H7 (cell line): ENCODE results near the gene TBCD. TPM values are rescaled to one million over a fixed set of nuclear protein-coding genes. Genes with fewer than 3 reads are reported as not detected.
"Not testable (repeated sequence)": the region's sequence is repeated elsewhere in the genome, so short reads cannot be mapped to it uniquely, and the experiment has no call there.

Experiments
- DNase-seq: peaks from one replicate; pipeline ENCODE4 v3.0.0; 2012
- H3K27me3 ChIP-seq: 2 replicates; pipeline ENCODE4 v1.6.0; 2011; ENCODE audit warnings: mild to moderate bottlenecking, low read length; ENCODE audit not compliant: control insufficient read depth, insufficient read depth
- H3K36me3 ChIP-seq: replicated peaks from 2 replicates; pipeline ENCODE4 v1.5.1; 2011; ENCODE audit warnings: low read length; ENCODE audit not compliant: control insufficient read depth, insufficient read depth
- H3K4me3 ChIP-seq: 2 replicates; pipeline ENCODE4 v1.5.1; 2011; ENCODE audit warnings: low read depth, mild to moderate bottlenecking, control low read depth, low read length, moderate library complexity; ENCODE audit not compliant: insufficient read depth
- total RNA-seq: library from RNA; depleted of rRNA; stranded (reverse); fragments of >200 nt; shearing (Covaris generic); gene quantifications from 2 replicates; pipeline ENCODE4 v1.2.3, GENCODE V29; 2014

The TBCD gene
- total RNA-seq, 1 experiment from 2014 or later = 74.1 TPM

DNA sequence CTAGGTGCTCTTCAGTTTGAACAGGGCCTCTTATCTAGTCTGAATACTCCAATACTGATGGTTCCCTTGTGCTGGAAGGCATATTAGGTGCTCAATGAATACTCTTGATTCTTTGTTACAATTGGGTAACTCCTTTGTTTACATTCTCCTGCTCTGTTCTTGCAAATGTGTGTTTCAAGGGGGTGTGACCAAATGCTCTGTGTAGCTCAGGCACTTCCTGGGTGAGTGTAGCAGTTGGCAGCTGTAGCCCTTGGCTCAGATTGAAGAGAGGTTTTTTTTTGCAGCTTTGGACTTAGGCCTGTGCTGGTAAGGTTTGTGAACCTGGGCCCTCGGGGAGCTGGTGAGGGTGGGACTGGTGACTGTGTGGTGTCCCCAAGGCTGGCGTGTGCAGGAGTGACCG, 20.2 kb downstream of the TBCD start:
- no peak overlapping the region for H3K4me3 ChIP-seq
- no peaks in the 10 kb centered on the region for H3K27me3 ChIP-seq
- peaks cover 39% of the 10 kb centered on the region for H3K36me3 ChIP-seq
- no peak for DNase-seq

DNA sequence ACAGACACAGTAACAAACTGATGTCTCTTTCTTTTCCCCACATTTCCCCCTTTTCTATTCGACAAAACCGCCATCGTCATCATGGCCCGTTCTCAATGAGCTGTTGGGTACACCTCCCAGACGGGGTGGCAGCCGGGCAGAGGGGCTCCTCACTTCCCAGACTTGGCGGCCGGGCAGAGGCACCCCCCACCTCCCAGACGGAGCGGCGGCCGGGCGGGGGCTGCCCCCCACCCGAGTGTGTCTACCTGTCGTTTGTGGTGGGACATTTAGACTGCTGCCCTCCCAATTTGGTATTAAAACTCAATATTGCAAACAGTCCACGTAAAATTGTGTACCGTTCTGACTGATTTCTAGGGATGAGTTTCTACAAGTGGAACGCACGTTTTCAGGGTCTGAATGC, 22.6 kb downstream of the TBCD start:
- not testable (repeated sequence) for H3K27me3 ChIP-seq, DNase-seq, H3K4me3 ChIP-seq
- peaks cover 26% of the 10 kb centered on the region for H3K36me3 ChIP-seq

DNA sequence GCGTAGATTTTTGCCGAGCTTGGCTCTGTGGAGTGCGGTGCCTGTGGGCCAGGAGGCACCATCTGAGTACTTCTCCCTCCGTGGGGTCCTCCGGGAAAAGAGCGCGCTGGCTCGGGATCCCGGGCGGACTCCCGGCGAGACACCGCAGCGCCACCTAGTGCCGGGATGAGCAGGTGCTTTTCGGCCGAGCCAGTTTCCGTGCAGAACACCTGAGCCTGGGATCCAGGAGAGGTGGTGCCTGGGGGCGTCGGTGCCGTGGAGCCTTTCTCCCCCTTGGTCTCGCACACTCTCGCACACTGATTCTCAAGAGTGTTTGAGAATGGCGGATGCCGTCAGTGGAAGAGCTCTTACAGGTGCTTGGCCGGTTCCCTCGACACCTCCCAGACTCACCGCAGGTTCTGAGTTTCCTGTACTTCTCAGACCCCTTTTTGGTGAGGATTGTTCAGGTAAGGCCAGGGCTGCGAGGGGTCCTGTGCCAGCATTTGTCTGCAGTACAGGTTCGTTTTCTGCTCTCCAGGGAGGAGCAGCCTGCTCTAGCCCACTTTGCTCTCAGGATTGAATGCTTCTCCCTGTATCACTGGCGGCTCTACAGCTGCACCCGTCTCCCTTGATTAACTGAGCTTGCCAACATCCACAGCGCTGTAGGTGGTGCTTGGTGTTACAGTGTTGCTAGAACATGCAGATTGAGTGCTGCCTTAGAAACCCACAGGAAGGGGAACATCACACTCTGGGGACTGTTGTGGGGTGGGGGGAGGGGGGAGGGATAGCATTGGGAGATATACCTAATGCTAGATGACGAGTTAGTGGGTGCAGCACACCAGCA, 23.3 kb downstream of the TBCD start:
- Histone ChIP-seq H3K4me3 (no peak overlapping the region), H3K27me3 (no peaks in the 10 kb centered on the region), H3K36me3 (peaks cover 23% of the 10 kb centered on the region)
- peak; percentile 97 for DNase-seq

DNA sequence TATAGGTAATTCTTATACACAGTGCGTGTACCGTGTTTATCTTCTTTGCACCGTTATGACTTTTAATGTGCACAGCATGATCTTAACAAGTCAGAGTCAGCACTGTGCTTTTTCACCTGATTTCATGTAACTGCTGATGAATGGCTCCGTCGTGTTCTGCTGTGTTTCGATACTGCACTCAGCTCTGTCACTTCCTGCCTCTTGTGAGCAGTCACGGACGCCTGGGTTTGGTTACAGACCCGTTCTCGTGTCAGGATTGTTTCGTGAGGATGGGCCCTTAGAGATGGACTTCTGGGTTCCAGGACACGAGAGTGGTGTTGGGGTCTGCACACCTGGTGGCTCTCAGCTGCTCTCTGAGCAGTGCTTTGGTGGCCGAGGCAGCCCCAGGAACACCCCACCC, 24.6 kb downstream of the TBCD start:
- Histone ChIP-seq H3K36me3 (peaks cover 24% of the 10 kb centered on the region), H3K27me3 (no peaks in the 10 kb centered on the region), H3K4me3 (no peak overlapping the region)
- no peak for DNase-seq

DNA sequence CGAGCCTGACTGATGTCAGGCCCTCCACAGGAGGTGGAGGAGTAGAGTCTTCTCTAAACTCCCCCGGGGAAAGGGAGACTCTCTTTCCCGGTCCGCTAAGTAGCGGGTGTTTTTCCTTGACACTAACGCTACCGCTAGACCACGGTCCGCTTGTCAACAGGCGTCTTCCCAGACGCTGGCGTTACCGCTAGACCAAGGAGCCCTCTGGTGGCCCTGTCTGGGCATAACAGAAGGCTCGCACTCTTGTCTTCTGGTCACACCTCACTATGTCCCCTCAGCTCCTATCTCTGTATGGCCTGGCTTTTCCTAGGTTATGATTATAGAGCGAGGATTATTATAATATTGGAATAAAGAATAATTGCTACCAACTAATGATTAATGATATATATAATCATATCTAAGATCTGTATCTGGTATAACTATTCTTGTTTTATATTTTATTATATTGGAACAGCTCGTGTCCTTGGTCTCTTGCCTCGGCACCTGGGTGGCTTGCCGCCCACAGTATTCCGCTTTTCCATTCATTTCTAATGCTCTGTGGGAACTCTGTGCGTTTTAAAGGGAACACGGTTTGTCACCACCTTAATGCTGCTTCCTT, 26.0 kb downstream of the TBCD start:
- H3K36me3 ChIP-seq = peaks cover 20% of the 10 kb centered on the region
- H3K27me3 ChIP-seq, DNase-seq, H3K4me3 ChIP-seq: not testable (repeated sequence)

DNA sequence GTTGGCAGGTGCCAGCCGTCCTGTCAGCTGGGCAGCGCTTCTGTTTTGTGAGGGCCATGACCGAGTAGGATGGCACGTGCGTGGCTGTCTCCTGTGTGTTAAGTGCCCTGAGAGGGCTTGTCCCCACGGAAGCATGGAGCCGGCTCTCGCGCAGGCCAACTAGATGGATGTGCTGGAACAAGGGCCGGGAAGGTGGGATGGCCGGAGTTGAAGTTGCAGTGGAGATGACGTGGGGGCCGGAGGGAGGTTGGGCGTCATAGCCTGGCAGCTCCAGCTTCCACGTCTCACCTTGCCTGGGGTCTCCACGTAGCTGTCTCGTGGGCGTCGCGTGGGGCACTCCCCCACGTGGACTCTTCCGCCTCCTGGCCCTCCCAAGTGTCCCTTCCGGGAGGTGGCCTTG, 27.7 kb downstream of the TBCD start:
- DNase-seq = no peak
- no peak overlapping the region for H3K4me3 ChIP-seq
- H3K36me3 ChIP-seq = peaks cover 26% of the 10 kb centered on the region
- H3K27me3 ChIP-seq = no peaks in the 10 kb centered on the region

DNA sequence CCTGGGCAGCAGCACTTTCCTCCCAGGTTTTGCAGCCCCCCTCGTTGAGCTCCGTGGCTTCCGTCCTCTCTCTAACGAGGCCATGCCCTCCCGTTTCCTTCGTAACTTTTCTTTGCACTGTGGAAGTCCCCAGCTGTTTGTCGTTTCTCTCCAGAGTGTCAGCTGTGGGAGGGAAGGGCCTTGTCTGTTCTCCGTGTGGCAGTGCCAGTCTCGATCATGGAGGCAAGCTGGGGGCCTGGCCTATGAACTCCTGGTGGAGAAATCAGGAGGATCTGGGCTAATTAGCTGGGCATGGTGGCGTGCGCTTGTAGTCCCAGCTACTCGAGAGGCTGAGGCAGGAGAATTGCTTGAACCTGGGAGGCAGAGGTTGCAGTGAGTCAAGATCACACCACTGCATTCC, 28.3 kb downstream of the TBCD start:
- Histone ChIP-seq H3K36me3 (peaks cover 25% of the 10 kb centered on the region), H3K27me3 (no peaks in the 10 kb centered on the region), H3K4me3 (no peak overlapping the region)
- no peak for DNase-seq

DNA sequence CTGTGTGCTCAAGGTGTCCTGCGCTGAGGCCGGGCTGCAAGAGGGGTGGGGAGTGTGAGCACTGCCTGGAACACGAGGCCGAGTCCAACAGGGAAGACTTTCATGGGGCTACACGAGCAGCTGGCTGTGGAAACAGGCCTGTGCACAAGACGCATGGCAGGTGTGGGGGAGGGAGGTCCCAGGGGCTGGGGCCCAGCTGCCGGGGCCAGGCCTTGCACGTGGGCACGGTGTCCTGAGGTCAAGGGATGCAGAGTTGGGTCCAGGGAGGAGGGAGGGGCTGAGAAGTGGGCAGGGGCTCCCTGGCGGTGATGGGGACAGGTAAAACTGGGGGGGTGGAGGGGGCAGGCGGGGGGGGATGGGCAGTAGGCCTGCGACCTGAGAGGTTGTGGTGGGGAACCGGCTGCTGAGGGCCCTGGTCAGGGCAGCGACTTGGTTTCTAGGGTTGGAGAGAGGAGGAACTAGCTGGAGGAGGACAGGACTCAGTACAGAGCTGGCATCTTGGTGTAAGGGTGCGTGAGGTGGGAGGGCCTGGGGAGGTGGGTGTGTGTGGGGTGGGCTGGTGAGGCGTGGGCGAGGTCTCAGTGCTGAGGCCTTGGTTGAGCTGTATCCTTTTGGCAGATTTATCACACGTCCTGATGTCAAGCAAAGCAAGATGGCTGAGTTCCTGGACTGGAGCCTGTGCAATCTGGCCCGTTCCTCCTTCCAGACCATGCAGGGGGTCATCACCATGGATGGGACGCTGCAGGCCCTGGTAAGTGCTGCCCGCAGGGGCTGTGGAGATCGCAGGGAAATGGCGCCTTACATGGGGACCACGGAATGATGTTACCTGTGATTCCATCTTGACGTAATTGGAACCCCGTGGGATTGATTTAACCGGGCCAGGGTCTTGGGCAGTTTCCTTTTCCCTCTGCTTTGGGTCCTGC, 29.4 kb downstream of the TBCD start:
- Histone ChIP-seq H3K4me3 (no peak overlapping the region), H3K27me3 (no peaks in the 10 kb centered on the region), H3K36me3 (peaks cover 20% of the 10 kb centered on the region)
- peak; percentile 59 for DNase-seq

DNA sequence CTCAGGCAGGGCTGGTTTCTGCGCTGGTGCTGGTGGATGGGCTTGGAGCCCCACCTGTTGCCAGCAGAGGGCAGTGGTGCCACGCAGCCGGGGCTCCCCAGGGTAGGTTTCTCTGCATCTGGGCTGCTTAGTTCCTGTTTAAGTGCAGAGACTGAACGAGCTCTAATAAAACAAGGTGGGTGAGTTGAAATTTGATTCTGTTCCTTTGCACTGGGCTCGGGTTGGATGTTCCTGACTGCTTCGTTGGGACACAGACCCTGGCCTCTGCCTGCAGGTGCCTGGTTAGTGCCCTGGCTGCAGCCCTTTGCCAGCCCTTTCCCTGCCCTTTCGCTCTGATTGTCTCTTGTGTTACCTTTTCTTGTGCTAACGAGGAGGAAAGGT, 30.0 kb downstream of the TBCD start:
- Histone ChIP-seq H3K4me3 (no peak overlapping the region), H3K36me3 (peaks cover 14% of the 10 kb centered on the region), H3K27me3 (no peaks in the 10 kb centered on the region)
- peak; percentile 98 for DNase-seq

DNA sequence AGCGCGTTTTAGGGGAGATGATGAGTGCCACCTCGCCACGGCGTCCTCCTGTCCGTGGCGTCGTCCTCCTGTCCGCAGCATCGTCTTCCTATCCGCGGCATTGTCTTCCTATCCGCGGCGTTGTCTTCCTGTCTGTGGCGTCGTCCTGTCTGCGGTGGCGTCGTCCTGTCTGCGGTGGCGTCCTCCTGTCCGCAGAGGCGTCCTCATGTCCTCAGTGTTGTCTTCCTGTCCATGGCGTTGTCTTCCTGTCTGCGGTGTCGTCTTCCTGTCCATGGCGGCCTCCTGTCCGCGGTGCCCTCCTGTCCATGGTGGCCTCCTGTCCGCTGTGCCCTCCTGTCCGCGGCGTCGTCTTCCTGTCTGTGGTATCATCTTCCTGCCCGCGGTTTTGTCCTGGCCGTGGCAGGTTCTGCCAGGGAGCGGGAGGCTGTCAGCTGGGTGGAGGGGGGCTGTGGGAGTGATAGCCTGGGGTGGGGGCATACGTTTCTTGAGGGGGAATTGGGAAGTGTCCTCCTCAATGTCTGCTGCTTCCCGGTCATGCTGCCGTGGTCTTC, 30.9 kb downstream of the TBCD start:
- H3K4me3 ChIP-seq = no peak overlapping the region
- H3K36me3 ChIP-seq = peaks cover 14% of the 10 kb centered on the region
- H3K27me3 ChIP-seq = no peaks in the 10 kb centered on the region
- DNase-seq = peak; percentile 30

DNA sequence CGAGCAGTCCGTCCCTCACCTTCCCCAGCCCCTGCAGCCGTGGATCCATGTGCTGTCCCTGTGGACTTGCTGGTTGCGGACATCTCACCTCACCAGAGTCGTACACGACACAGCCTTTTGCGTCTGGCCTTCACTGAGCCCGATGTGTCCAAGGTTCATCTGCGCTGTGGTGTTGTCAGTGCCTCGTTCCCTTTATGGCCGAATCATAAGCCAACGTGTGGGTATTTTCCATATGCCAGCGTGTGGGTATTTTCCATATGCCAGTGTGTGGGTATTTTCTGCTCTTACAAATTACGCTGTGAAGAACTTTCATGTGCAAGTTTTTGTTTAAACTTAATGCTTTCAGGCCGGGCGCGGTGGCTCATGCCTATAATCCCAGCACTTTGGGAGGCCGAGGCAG, 31.6 kb downstream of the TBCD start:
- Histone ChIP-seq H3K4me3 (no peak overlapping the region), H3K36me3 (peaks cover 14% of the 10 kb centered on the region), H3K27me3 (no peaks in the 10 kb centered on the region)
- DNase-seq = peak; percentile 17

DNA sequence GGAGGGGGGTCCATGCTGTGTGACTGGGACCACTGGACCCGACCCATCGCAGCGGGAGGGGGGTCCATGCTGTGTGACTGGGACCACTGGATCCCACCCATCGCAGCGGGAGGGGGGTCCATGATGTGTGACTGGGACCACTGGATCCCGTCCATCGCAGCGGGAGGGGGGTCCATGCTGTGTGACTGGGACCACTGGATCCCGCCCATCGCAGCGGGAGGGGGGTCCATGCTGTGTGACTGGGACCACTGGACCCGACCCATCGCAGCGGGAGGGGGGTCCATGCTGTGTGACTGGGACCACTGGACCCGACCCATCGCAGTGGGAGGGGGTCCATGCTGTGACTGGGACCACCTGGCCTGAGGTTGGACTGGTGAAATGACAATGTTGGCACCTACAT, 33.7 kb downstream of the TBCD start:
- not testable (repeated sequence) for H3K4me3 ChIP-seq, H3K27me3 ChIP-seq, DNase-seq

DNA sequence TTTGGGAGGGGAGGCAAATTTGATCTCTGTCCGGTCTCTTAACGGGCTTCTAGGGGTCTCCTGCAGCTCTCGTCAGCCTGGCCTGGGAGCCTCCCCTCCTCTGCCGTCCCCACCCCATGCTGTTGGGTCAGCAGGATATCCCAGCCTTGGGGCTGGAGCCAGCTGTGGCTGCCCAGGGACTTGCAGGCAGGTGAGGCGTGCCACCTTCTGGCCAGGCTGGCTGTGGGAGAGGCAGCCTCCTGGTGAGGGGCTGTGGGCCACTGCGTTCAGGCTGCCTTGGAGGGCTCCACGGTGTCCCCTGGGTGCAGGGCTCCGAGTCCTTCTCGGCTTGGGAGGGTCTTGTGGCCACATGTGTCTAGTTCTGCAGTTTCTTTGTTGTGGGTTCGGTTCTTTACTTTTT, 34.6 kb downstream of the TBCD start:
- no peak for DNase-seq
- Histone ChIP-seq H3K4me3 (no peak overlapping the region), H3K36me3 (peaks cover 14% of the 10 kb centered on the region), H3K27me3 (no peaks in the 10 kb centered on the region)

More for the DNA sequence above, 33.7 kb downstream of the TBCD start:
- H3K36me3 ChIP-seq = peaks cover 14% of the 10 kb centered on the region

DNA sequence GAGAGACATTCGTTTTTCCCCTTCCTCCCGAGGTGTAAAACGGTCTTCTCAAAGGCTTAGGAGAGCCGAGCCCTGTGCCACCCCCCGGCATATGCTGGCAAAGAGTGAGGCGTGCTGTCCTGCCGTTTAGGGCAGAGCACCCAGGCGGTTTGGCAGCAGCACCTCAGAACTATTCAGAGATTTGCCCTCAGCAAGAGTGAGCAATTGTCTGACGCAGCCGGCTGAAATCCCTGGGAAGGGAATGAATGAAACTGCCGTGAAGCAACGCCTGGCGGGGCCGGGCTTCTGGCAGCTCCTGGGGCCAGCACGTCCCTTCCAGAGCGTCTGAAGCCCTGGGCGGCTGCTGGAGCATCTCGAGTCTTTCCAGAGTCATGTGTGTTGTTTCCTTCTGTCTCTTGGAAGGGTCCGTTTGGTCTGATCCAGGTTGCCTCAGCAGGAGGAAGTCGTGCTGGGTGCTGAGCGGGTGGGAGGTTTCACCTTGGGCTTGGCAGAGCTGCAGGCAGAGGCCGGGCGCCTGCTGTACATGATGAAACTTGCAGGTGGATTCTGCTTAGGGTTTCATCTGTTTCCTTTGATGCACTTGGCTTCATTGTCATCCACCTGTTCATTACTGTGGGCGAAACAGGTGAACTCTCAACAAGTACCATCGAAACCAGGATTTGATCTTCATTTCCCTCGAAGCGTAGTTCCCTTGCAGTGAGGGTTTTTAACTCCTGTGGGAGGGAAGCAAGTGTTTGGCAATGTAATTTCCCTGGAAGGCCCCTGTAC, 35.4 kb downstream of the TBCD start:
- H3K36me3 ChIP-seq = peaks cover 10% of the 10 kb centered on the region
- H3K4me3 ChIP-seq = no peak overlapping the region
- DNase-seq = no peak
- H3K27me3 ChIP-seq = no peaks in the 10 kb centered on the region
